RPMI7951 (cell line): ENCODE data around the gene CES2. TPM values are rescaled to one million over a fixed set of nuclear protein-coding genes. Genes with fewer than 3 reads are reported as not detected.
"Not testable (repeated sequence)": the region's sequence is repeated elsewhere in the genome, so short reads cannot be mapped to it uniquely, and the experiment has no call there.

Source experiments
- DNase-seq: peaks from one replicate; pipeline ENCODE4 v3.0.0-alpha.2; 2012; ENCODE audit warnings: low read depth
- total RNA-seq: library from RNA; depleted of rRNA; stranded (reverse); fragments of >200 nt; shearing (Covaris generic); gene quantifications from 2 replicates; pipeline ENCODE4 v1.2.3, GENCODE V29; 2014

The CES2 gene
- total RNA-seq, 1 experiment from 2014 or later: 21.3 TPM

DNA sequence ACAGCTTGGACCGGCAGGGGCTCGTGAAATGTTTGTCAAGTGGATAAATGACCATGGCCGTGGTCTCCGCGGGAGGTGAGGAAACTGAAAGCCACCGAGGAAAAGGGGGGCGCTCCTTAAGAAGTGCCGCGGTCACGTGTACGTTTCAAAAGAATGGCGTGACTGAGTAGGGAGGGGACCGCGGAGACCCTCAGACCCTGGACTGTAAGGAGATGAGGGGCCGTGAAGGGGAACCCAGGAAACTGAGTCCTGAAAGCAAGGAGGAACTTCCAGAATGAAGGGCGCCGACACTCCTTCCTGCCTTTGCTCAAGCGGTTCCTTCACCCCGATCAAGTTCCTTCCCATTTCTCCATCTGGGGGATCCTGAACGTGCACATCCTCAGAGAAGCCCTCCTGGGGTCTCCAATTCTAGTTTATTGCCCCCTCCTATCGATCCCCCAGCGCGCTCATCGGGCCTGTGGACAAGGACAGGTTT, 440 bp upstream of the CES2 start:
- peak; percentile 21 for DNase-seq

DNA sequence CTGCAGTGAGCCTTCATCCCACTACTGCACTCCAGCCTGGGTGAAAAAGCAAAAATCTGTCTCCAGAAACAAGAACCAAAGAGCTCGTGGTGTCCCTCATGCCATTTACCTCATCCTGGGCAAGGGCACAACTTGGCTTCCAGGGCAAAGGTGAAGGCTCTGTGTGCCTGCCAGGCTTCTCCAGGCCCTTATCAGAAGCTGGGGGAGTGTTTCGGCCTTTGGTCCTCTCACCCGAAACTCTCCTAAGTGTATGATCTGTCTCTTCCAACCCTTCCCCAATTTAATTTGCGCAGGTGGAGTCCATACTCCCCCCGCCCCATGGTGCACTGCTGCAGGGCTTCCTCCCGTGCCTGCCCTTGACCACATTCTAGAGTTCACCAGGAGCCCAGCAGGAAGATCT, 1.1 kb downstream of the CES2 start:
- no peak for DNase-seq

DNA sequence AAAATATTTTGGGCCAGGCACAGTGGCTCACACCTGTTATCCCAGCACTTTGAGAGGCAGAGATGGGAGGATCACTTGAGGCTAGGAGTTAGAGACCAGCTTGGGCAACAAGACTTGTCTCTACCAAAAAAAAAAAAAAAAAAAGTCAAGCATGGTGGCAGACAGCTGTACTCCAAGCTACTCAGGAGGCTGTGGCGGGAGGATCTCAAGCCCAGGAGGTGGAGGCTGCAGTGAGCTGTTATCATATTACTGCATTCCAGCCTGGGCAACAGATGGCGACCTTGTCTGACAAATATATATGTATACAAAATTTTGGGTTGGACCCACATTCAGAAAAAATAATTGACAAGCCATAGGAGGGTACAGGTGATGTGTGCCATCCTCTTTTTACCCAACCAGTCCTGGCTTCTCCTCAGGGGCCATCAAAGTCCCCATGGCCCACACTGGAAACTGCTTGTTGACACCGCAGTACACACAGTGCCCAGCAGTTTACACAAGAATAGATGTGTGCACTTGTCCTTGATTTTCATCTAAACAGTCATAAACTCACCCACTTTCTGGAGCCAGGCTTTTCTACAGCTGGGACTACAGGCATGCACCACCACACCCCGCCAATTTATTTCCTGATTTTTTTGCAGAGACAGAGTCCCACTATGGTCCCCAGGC, 1.7 kb downstream of the CES2 start:
- DNase-seq: no peak

DNA sequence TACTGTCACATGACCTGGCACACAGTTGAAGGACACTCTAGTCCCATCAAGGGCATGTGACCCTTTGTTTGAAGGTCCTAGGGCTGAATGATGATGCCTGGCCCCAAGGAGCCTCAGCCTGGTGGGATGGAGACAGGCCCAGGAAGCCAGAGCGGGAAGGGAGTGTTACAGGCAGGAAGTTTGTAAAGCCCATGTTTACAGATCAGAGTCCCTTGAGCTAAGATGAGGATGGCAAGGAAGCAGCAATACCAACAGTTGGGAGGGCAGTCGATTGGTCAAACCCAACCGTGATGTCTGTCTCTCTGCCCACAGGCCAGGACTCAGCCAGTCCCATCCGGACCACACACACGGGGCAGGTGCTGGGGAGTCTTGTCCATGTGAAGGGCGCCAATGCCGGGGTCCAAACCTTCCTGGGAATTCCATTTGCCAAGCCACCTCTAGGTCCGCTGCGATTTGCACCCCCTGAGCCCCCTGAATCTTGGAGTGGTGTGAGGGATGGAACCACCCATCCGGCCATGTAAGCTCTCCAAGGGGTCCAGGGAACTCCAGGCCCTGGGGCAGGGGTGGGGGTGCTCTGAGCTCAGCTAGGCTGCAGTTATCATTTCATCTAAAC, 2.5 kb downstream of the CES2 start:
- no peak for DNase-seq

DNA sequence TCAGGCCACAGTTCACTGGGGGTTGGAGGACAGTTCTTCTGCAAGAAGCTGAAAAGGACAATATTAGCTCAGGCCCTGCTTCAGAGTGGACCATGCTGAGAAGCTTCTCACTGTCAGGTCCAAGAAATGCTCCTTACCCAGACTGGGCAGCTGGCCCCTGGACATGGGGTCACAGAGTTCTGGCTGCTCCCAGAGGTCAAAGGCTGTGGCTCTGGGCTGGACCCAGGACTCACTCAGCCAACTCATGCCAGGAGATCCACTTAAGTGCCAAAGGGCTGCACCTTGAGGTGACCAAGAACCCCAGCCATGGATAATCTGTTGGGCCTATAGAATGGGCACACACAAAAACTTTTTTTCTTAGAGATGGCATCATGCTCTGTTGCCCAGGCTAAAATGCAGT, 4.0 kb downstream of the CES2 start:
- DNase-seq: no peak

DNA sequence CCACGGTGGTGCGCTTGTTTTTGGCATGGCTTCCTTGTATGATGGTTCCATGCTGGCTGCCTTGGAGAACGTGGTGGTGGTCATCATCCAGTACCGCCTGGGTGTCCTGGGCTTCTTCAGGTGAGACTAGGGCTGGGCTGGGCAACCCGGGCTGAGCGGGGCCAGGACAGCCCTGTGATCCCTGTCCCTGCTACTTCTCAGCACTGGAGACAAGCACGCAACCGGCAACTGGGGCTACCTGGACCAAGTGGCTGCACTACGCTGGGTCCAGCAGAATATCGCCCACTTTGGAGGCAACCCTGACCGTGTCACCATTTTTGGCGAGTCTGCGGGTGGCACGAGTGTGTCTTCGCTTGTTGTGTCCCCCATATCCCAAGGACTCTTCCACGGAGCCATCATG, 4.9 kb downstream of the CES2 start:
- no peak for DNase-seq

DNA sequence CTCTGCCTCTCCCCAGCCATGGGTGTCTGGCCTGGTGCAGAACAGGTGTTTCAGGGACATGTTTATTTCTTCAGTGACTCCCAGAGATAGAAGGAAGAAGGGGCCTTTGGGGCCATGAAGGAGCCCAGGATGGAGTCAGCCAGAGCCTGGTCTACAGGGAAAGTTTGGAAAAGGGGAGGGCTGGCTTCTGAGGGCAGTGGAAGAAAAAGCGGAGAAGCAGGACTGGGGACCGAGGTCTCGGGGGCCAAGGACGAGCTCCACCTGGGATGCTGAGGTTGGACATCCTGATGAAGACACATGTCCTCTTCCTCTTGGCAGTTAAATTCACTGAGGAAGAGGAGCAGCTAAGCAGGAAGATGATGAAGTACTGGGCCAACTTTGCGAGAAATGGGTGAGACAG, 7.7 kb downstream of the CES2 start:
- DNase-seq: no peak

DNA sequence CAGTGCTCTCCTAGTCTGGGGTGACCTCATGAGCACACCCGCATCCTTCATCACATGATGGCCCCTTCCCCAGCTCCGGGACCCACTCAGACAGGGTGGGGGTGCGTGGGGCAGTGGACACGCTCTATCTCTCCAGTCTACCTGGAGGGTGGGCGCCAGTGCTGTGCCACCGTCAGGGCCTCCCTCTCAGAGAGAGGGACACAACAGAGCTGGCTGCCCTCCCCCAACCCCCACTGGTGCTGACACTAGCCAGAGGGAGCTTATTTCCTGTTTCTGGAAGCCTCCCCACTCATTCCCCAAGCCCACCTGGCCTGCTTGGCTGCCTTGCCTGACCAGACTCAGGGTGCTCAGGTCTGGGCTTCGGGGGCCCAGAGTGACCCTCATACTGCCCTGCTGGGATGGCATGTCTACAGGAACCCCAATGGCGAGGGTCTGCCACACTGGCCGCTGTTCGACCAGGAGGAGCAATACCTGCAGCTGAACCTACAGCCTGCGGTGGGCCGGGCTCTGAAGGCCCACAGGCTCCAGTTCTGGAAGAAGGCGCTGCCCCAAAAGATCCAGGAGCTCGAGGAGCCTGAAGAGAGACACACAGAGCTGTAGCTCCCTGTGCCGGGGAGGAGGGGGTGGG, 8.2 kb downstream of the CES2 start:
- no peak for DNase-seq

DNA sequence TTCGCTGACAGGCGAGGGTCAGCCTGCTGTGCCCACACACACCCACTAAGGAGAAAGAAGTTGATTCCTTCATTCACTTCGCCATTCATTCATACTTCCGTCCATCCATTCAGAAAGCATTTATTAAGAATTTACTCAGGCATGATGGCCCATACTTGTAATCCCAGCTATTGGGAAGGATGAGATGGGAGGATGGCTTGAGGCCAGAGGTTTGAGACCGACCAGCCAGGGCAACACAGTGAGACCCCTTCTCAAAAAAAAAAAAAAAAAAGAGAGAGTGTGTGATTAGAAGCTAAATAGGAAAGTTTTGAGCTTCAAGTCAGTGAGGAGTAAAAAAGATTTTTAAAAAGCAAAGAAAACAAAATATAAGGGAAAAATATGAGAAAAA, 8.7 kb downstream of the CES2 start:
- no peak for DNase-seq

DNA sequence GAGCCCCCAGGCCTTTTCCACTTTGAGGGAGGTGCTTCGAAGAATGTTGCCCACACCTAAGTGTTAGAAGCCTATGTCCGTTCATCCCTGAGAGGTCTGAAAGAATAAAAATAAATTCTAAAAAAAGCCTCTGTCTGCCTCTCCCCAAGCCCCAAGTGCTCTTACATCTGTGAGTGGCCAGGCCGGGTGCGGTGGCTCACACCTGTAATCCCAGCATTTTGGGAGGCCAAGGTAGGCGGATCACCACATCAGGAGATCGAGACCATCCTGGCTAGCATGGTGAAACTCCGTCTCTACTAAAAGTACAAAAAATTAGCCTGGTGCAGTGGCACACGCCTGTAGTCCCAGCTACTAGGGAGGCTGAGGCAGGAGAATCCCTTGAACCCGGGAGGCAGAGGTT, 9.7 kb downstream of the CES2 start:
- DNase-seq: not testable (repeated sequence)

DNA sequence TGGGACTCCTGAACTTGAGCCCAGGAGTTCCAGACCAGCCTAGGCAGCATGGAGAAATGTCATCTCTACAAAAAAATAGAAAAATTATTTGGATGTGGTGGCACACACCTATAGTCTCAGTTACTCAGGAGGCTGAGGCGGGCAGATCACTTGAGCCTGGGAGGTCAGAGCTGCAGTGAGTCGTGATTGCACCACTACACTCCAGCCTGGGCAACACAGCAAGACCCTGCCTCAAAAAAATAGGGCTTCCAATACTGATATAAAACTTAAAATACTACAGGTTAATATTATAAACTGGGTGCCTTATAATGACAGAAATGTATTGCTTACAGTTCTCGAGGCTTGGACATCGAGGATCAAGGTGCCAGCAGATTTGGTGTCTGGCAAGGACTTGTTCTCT, 10.6 kb downstream of the CES2 start:
- no peak for DNase-seq

DNA sequence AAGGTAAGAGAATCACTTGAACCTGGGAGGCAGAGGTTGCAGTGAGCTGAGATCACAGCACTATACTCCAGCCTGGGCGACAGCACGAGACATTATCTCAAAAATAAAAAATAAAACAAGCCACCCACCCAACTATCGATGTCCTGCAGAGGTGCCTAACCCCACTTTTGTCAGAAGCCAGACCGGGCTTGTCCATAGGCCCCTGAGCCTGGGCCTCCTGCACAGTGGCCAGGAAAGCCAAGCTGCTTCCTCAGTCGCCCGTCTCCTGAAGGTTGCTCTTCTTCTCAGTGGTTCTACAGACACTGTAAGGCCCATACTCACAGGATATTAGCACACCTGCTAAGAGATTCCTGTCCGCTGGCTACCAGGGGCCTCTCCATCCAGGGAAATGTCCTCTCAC, 11.2 kb downstream of the CES2 start:
- DNase-seq: no peak

DNA sequence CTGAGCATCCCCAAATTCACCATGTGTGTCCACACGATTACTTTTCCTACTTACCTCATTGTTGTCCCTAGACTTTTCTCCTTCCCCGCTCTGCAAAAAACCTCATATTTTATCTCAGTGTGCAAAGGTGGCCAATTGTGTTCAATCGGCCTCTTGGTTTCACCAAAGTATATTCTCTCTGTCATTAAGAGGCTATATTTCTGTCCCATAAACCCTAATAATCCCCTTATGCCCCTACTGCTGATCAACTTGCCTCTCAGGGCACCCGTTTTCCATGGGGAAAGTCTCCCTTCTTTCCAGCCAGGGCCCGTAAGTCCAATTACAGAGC, 11.6 kb downstream of the CES2 start:
- no peak for DNase-seq

DNA sequence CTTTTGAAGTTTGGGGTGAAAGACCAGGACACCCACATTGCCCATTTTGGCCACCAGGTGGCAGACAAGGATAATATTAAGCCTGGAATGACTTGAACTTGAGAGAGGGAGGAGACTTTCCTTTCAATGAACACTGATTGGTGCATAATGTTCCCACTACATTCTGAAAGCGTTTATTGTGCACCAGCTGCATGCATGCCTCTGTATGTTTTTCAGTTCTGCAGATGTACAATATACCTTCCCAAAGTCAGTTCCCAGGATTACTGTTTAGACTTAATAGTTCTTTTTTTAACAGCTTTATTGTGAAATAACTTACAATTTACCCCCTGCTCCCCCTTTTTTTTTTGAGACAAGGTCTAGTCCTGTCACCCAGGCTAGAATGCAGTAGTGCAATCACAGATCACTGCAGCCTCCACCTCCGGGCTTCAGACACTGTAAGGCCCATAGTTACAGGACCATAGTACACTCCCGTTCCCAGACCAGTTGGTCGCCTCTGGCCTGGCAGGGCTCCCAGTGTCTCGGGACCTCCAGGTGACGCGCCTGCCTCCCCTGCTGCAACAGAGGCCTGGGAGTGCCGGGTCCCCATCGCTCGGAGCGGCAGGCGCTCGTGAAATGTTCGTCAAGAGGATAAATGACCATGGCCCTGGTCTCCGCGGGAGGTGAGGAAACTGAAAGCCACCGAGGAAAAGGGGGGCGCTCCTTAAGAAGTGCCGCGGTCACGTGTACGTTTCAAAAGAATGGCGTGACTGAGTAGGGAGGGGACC, 12.2 kb downstream of the CES2 start:
- DNase-seq: peak; percentile 83

DNA sequence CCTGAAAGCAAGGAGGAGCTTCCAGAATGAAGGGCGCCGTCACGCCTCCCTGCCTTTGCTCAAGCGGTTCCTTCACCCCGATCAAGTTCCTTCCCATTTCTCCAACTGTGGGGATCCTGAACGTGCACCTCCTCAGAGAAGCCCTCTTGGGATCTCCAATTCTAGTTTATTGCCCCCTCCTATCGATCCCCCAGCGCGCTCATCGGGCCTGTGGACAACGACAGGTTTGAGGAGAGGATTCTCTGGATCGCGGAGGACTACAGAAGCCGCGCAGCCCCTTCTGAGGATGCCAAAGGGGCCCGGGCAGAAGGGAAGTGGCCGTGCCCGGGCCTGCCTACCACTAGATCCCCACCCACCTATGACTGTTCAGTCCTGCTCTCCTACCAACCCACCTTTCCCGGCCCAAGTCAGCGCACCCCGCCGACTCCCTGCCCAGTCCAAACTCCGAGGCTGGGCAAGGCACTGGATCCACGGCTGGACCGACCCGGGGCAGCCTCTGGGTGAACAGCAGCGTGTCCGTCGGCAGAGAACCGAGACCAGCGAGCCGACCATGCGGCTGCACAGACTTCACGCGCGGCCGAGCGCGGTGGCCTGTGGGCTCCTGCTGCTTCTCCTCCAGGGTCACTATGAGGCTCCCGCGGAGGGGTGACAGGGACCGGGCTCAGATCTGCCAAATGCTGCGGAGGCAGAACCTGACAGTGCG, 13.0 kb downstream of the CES2 start:
- no peak for DNase-seq

DNA sequence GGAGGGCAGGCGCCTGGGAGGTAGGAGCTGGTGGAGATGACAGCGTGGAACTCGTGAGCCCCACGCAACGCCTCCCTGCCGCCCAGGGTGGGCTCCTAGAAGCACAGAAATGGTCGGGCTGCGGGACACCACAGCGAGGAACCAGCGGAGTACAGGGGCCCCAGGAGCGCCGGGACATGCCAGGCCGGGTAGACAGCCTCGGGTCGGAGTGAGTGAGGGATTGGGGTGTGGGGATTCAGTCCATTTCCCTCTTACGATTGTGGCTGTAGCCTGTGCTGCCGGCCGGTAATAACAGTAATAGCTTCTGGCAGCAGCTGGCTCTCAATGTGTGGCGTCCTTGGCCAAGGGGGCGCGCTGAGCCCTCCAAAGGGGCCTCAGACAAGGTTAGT, 13.5 kb downstream of the CES2 start:
- DNase-seq: no peak

DNA sequence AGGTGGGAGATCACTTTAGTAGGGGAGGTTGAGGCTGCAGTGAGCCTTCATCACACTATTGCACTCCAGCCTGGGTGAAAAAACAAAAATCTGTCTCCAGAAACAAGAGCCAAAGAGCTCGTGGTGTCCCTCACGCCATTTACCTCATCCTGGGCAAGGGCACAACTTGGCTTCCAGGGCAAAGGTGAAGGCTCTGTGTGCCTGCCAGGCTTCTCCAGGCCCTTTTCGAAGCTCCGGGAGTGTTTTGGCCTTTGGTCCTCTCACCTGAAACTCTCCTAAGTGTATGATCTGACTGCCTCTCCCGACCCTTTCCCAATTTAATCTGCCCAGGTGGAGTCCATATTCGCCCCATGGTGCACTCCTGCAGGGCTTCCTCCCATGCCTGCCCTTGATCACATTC, 14.2 kb downstream of the CES2 start:
- no peak for DNase-seq

DNA sequence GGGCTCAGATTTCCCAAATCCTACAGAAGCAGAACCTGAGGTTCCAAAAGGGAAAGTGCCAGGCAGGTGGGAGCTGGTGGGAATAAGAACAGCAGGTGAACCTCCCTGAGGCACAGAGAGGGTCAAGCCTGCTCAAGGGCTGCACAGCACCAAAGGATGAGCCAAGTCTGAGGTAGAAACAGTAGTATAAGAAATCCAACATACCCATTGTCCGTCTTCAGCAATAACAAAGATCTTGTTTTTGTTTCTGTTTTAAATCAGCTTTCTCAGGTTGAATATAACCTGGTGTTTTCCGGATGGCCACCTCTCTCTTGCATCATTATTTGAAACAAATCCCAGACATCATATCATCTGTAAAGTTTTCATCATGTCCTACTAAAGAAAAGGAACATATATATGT, 15.1 kb downstream of the CES2 start:
- no peak for DNase-seq

DNA sequence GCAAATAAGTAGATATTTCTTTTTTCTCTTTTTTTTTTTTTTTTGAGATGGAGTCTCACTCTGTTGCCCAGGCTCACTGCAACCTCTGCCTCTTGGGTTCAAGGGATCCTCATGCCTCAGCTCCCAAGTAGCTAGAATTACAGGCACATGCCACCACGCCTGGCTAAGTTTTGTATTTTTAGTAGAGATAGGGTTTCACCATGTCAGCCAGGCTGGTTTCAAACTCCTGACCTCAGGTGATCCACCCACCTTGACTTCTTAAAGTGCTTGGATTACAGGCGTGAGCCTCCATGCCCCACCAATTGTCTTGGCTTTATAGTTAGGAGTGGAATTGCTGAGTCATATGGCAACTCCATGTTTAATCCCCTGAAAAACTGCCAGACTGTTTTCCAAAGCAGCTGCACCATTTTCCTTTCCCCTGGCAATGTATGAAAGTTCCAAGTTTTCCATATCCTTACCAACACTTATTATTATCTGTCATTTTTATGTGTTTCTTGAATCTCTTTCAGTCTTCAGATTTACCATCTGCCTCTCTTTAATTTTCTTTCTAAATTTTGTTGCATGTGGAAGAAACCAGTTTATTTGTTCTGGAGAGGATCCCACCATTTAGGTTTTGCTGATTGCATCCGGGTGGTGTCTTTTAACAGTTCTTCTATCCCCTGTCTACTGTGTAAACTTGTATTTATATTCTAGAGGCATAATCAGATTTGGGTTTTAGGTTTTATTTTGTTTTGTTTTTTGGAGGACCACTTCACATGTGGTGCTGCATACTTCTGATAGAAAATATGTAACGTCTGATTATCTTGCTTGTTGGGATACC, 15.9 kb downstream of the CES2 start:
- peak; percentile 15 for DNase-seq

DNA sequence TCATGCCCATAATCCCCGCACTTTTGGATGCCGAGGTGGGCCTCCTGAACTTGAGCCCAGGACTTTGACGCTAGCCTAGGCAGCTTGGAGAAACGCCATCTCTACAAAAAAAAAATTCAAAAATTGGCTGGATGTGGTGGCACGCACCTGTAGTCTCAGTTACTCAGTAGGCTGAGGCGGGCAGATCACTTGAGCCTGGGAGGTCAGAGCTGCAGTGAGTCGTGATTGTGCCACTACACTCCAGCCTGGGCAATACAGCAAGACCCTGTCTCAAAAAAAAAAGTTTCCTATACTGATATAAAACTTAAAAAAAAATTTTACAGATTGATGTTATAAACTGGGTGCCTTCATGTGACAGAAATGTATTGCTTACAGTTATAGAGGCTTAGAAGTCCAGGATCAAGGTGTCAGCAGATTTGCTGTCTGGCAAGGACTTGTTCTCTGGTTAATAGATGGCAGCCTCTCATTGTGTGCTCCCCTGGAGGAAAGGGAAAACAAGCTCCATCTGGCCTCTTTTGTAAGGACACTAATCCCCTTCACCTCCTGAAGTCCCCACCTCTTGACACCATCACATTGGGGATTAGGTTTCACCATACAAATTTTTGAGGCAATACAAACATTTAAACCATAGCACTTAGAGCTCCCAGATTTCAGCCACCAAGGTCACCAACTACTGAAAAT, 17.3 kb downstream of the CES2 start:
- DNase-seq: no peak
